Stimulated activated memory B cell treated with anti-CD40 and anti-IgM and Interleukin-4, amounts not matched to agents 10 μg/mL and 1 μg/mL and 100 μg/mL, for 72 hours (primary cell): ENCODE data around the gene ZNF653.
A peak's percentile ranks its signal among the peaks of the same experiment; 100 is the strongest.

Source experiments
- ATAC-seq: fragments of 150-1000 bp; cut with Tn5 transposase; 2 replicates; pipeline ENCODE4 v1.10.0; 2021
- H3K27ac Mint-ChIP-seq: one replicate; pipeline ENCODE4 v1.8.0; 2022; ENCODE audit warnings: mild to moderate bottlenecking, mixed read lengths
- H3K27me3 Mint-ChIP-seq: one replicate; pipeline ENCODE4 v1.8.0; 2022; ENCODE audit warnings: mixed read lengths
- H3K36me3 Mint-ChIP-seq: one replicate; pipeline ENCODE4 v1.8.0; 2022; ENCODE audit warnings: mixed read lengths
- H3K4me1 Mint-ChIP-seq: one replicate; pipeline ENCODE4 v1.8.0; 2022; ENCODE audit warnings: mixed read lengths
- H3K4me3 Mint-ChIP-seq: one replicate; pipeline ENCODE4 v1.8.0; 2022; ENCODE audit warnings: mild to moderate bottlenecking, moderate library complexity, mixed read lengths
- H3K9me3 Mint-ChIP-seq: one replicate; pipeline ENCODE4 v1.8.0; 2022; ENCODE audit warnings: mixed read lengths

Gene ZNF653

DNA sequence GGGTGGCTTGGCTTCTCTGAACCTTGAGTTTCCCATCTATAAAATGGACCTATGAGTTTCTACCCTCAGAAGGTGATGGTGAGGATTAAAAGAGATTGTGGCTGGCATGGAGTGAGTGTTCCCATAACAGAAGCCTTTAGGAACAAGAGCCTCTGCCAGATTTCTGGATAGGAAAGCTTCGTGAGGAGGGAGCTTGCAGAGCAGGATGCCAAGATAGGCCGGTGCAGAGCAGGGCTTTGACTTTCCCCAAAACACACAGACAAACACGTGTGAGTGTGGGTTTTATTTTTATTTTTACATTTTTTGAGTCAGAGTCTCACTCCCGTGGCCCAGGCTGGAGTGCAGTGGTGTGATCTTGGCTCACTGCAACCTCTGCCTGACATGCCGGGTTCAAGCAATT, 29.3 kb upstream of the ZNF653 start:
- no peak for ATAC-seq
- peaks cover 35% of the 10 kb centered on the region for H3K4me1 Mint-ChIP-seq
- no peaks in the 10 kb centered on the region for H3K9me3 Mint-ChIP-seq
- H3K36me3 Mint-ChIP-seq, result no peaks in the 10 kb centered on the region
- peaks cover 19% of the 10 kb centered on the region for H3K27me3 Mint-ChIP-seq
- H3K27ac Mint-ChIP-seq, result peak overlapping the region; percentile 72
- H3K4me3 Mint-ChIP-seq, result no peak overlapping the region

DNA sequence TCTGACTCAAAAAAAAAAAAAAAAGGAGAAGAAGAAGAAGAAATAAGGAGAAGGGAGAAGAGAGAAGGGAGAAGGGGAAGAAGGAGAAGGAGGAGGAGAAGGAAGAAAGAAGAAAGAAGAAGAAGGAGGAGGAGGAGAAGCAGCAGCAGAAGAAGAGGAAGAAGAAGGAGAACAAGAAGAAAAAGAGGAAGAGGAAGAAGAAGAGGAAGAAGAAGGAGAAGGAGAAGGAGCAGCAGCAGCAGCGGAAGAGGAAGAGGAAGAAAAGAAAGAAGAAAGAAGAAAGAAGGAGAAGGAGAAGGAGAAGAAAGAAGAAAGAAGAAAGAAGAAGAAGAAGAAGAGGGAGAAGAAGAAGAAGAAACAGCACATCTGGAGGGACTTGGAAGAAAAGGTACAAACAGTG, 28.9 kb upstream of the ZNF653 start:
- H3K4me3 Mint-ChIP-seq, result peak overlapping the region; percentile 6
- no peak for ATAC-seq
- H3K9me3 Mint-ChIP-seq, result no peaks in the 10 kb centered on the region
- peaks cover 35% of the 10 kb centered on the region for H3K4me1 Mint-ChIP-seq
- H3K36me3 Mint-ChIP-seq, result no peaks in the 10 kb centered on the region
- H3K27me3 Mint-ChIP-seq, result peaks cover 15% of the 10 kb centered on the region
- H3K27ac Mint-ChIP-seq, result peak overlapping the region; percentile 72

DNA sequence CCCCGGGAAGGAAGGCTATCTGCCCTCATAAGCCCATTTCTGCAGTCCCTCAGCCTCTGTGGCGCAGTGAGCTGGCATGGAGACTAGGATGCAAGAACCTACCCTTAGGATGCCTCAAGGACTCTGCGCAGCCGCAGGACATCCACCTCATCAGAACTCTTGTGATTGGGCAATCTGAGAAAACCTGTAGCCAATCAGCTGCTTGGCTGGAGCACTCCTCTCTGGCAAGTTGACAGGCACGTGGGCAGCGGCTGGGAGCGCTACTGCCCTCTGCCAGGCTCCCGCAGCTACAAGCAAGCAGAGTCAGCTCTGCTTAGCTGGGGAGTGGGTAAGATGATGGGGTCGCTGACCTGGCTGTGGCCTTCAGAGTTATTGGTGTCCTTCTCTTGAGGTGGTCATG, 24.8 kb upstream of the ZNF653 start:
- H3K36me3 Mint-ChIP-seq, result peaks cover 5% of the 10 kb centered on the region
- H3K27me3 Mint-ChIP-seq, result no peaks in the 10 kb centered on the region
- no peak for ATAC-seq
- H3K9me3 Mint-ChIP-seq, result no peaks in the 10 kb centered on the region
- H3K27ac Mint-ChIP-seq, result no peak overlapping the region
- no peak overlapping the region for H3K4me3 Mint-ChIP-seq
- peaks cover 33% of the 10 kb centered on the region for H3K4me1 Mint-ChIP-seq

DNA sequence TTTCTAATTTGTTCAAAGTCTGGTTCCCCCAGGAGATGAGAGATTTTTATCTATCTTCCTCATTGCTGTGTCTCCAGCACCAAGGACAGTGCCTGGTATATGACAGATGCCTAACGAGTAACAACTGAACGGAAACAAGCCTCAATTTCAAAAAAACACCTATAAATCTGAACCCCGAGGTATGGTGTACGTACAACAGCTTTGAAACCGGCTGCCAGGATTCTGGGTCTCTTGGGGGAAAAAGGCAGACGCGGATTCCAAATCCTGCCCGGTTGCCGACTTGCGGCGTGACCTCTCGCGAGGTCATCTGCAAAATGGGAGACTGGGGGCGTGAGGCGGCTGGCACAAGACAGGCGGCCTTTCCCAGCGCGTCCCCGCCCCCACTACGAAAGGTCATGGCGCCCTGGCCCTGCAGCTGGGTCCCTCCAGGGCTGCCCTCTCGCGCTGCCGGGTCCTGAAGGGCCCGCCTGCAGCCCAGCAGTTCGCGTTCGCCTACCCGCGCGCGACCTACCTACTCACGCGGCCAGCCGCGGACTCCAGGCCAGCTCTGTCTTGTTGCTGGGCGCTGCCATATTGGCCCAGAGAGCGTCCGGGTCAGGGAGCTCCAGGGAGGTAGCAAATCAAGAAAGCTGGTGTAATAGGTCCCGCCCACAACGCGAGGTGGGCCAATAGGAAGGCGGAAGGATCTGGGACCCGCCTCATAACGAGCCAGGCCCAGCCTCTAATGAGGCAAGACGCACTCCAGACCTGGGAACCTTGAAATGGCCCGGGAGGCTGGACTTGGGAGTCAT, 23.1 kb upstream of the ZNF653 start, which contains the start of gene ECSIT:
Gene ECSIT, minus strand, starts transcription at position 584 of the 791 bp plus-strand sequence. CDS start 9,964 bp downstream, outside the sequence.
- peaks cover 5% of the 10 kb centered on the region for H3K36me3 Mint-ChIP-seq
- no peaks in the 10 kb centered on the region for H3K9me3 Mint-ChIP-seq
- H3K4me1 Mint-ChIP-seq, result peaks cover 16% of the 10 kb centered on the region
- peak within 1 kb of the TSS; percentile 100 for H3K4me3 Mint-ChIP-seq
- ATAC-seq, result peak; percentile 100
- peak within 1 kb of the TSS; percentile 98 for H3K27ac Mint-ChIP-seq
- no peaks in the 10 kb centered on the region for H3K27me3 Mint-ChIP-seq

DNA sequence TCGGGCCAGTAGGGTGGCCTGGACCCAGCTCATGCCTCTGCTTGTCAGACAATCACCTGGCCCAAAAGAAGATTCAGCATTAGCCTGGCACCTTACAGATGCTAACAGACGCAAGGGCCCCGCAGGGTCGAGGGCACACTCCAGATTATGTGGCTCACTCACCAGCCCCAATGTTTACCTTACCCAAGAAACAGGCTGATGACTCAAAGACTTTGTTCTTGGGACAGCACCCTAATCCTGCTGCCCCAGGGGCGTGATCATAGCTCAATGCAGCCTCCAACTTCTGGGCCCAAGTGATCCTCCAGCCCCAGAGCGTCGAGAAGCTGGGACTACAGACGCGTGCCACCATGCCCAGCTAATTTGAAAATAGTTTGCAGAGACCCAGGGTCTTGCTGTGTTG, 13.5 kb upstream of the ZNF653 start:
- peaks cover 36% of the 10 kb centered on the region for H3K36me3 Mint-ChIP-seq
- H3K27ac Mint-ChIP-seq, result no peak overlapping the region
- no peaks in the 10 kb centered on the region for H3K9me3 Mint-ChIP-seq
- no peaks in the 10 kb centered on the region for H3K4me1 Mint-ChIP-seq
- H3K27me3 Mint-ChIP-seq, result no peaks in the 10 kb centered on the region
- ATAC-seq, result no peak
- no peak overlapping the region for H3K4me3 Mint-ChIP-seq

DNA sequence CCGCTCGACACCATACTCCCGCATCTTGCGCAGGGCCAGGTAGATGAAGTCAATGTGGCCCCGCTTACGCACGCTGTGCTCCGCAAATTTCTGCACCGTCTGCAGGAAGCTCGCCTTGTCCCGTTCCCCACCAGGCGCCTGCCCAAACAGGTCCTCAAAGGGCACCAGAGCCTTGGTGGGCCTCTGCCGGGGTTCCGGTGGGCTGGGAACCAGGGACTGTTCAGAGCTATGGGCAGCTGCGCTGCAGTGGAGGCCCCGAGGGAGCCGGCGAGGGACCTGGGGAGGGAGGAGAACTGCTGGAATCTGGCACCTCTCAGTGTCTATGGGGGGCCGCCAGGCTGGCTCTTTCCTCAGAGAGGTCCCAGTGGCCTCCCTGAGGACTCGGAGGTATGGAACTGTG, 8.3 kb upstream of the ZNF653 start:
- ATAC-seq, result no peak
- H3K4me3 Mint-ChIP-seq, result no peak overlapping the region
- H3K4me1 Mint-ChIP-seq, result no peaks in the 10 kb centered on the region
- H3K36me3 Mint-ChIP-seq, result peaks cover 51% of the 10 kb centered on the region
- no peaks in the 10 kb centered on the region for H3K9me3 Mint-ChIP-seq
- no peak overlapping the region for H3K27ac Mint-ChIP-seq
- no peaks in the 10 kb centered on the region for H3K27me3 Mint-ChIP-seq

DNA sequence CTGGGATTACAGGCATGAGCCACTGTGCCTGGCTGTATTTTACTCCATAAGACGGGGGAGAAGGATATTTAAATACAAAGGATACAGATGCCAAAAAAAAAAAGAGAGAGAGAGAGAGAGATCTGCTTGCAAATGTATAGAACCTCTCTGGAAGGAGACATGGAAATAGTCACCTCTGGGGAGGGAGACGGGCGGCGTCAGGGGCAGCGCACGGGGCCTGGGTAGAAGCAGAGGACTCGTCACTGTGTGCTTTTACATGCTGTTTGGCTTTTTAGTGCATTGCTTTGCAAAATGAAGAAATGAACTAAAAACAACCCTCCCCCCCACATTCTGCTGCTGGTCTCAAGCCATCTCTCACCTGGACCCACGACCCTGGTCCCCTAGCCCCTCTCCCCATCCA, 4.8 kb upstream of the ZNF653 start:
- no peak for ATAC-seq
- no peaks in the 10 kb centered on the region for H3K27me3 Mint-ChIP-seq

DNA sequence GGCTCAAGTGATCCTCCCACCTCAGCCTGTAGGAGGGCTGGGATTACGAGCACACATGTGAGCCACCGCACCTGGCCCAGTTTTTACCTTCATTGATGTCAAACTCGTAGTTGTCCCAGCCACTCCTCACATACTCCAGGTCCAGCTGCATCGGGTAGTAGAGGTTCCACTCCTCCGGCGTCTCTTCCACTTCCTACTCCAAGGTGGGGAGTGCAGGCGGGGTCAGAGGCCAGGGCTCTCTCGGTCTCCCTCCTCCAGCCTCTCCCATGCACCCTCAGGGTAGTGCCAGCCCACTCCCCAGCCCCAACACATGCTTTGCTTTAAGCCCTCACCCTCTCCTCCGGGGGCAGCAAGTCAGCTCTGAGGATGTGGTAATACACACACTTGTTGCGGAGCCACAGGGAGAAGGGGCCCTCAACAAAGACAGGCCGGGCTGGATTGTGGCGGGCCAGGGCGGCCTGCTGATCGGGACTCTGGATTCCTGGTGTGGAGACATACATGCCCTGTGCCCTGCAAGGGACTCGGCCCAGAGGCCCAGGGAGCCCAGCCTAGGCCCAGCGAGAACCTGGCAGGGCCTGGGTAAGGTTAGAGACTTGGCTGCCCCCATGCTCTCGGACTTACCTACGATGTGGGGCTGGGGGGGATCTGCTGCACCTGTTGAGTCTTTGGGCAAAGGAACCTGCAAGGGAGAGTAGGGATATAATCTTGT, 1.9 kb upstream of the ZNF653 start:
- H3K27ac Mint-ChIP-seq, result peak overlapping the region; percentile 91
- ATAC-seq, result no peak
- no peaks in the 10 kb centered on the region for H3K9me3 Mint-ChIP-seq
- H3K4me1 Mint-ChIP-seq, result peaks cover 32% of the 10 kb centered on the region
- H3K36me3 Mint-ChIP-seq, result peaks cover 20% of the 10 kb centered on the region
- peak overlapping the region; percentile 52 for H3K4me3 Mint-ChIP-seq
- H3K27me3 Mint-ChIP-seq, result no peaks in the 10 kb centered on the region

More for the DNA sequence above, 4.8 kb upstream of the ZNF653 start:
- H3K27ac Mint-ChIP-seq, result no peak overlapping the region
- no peak overlapping the region for H3K4me3 Mint-ChIP-seq
- H3K9me3 Mint-ChIP-seq, result no peaks in the 10 kb centered on the region
- peaks cover 21% of the 10 kb centered on the region for H3K4me1 Mint-ChIP-seq
- H3K36me3 Mint-ChIP-seq, result peaks cover 43% of the 10 kb centered on the region

DNA sequence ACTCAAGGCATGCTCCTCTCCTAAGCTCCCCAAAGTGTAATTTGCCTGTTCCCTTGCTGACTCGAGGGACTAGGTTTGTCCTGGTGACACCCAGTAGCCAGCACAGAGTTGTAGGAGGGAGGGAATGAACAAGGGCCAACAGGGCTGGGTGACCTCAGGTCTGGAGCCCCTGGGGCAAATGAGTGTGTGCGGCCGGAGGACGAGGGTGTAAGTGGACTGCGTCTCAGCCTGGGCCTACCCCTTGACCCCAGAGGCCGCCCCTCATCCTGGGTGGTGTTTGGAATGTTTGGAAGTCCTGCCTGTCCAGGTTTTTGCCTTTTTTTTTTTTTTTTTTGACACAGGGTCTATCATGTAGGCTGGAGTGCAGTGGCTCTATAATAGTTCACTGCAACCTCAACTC, 1.3 kb upstream of the ZNF653 start:
- H3K36me3 Mint-ChIP-seq, result peaks cover 16% of the 10 kb centered on the region
- H3K4me1 Mint-ChIP-seq, result peaks cover 32% of the 10 kb centered on the region
- no peaks in the 10 kb centered on the region for H3K9me3 Mint-ChIP-seq
- H3K27ac Mint-ChIP-seq, result peak overlapping the region; percentile 91
- H3K27me3 Mint-ChIP-seq, result no peaks in the 10 kb centered on the region
- no peak for ATAC-seq
- H3K4me3 Mint-ChIP-seq, result peak overlapping the region; percentile 95

DNA sequence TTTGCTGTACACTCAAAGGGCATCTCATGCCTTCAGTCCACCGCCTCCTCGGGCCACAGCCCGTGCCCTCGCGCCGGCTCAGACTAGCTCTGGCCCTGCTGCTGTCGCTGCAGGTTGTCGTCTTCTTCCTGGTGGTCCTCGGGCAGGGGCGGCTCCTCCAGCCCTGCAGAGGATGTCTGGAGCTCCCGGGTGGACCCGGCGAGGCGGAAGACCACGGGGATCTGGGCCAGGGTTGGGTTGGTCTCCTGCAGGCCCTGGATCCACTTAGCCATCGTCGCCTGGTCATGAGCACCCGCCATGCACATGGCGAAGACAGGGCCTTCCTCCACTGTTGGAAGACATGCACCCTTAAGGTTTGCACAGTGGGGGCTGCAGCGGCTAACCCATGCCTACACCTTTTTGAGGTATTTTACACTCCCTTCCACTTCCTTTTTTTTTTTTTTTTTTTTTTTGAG, 489 bp upstream of the ZNF653 start:
- Mint-ChIP-seq H3K4me3 (peak overlapping the region; percentile 95), H3K27me3 (no peaks in the 10 kb centered on the region), H3K36me3 (peaks cover 18% of the 10 kb centered on the region), H3K27ac (peak overlapping the region; percentile 91), H3K4me1 (peaks cover 38% of the 10 kb centered on the region), H3K9me3 (no peaks in the 10 kb centered on the region)
- ATAC-seq, result peak; percentile 59

DNA sequence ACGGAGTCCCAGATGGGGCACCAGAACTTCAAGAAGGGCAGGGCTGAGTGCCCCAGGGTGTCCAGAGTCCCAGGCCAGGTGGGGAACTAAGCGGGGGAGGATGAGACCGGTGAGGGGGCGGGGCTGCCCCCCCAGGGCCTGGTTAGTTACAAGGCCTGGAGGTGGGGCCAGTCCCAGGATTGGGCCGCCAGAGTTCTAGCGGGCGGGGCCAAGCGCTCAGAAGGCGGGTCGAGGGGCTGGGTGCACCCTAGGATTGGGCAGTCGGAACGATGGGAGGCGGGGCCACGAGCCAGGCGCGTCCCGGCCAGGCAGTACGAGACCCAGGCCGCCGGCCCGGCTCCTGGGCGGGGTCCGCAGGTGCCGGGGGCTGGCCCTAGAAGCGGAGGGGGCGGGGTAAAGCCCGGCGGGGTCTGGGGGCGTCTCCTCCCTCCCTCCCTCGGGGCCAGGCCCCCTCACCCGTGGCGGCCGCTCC, 571 bp downstream of the ZNF653 start:
- Mint-ChIP-seq H3K27me3 (no peaks in the 10 kb centered on the region), H3K4me1 (peaks cover 44% of the 10 kb centered on the region), H3K9me3 (no peaks in the 10 kb centered on the region), H3K36me3 (peaks cover 16% of the 10 kb centered on the region), H3K4me3 (peak overlapping the region; percentile 95), H3K27ac (peak overlapping the region; percentile 91)
- peak; percentile 97 for ATAC-seq

DNA sequence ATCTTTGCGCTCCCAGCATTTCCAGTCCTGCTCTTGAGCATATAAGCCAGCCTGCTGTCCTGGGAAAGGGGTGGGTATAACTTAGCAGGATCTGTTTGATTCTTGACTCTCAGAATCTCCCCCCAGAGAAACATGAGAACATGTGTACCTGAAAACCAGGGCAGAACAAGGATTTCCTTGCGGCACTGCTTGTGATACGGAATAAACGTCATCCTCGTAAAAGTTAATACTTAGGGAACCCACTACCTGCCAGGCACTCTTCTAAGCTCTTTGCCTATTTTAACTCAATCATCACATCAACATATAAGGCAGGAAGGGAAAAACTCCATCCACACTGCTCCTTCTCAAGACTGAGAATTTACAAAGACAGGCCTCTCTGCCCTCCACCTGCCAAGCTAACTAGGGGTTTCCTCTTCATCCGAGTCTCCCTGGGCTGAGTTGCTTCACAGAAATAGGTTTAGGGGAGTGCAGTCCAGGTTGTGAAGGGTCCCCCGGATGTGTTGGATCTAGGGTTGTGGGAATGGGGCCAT, 1.1 kb downstream of the ZNF653 start:
- H3K4me1 Mint-ChIP-seq, result peaks cover 44% of the 10 kb centered on the region
- peak overlapping the region; percentile 95 for H3K4me3 Mint-ChIP-seq
- peak overlapping the region; percentile 91 for H3K27ac Mint-ChIP-seq
- no peaks in the 10 kb centered on the region for H3K27me3 Mint-ChIP-seq
- no peak for ATAC-seq
- H3K36me3 Mint-ChIP-seq, result peaks cover 20% of the 10 kb centered on the region
- no peaks in the 10 kb centered on the region for H3K9me3 Mint-ChIP-seq

DNA sequence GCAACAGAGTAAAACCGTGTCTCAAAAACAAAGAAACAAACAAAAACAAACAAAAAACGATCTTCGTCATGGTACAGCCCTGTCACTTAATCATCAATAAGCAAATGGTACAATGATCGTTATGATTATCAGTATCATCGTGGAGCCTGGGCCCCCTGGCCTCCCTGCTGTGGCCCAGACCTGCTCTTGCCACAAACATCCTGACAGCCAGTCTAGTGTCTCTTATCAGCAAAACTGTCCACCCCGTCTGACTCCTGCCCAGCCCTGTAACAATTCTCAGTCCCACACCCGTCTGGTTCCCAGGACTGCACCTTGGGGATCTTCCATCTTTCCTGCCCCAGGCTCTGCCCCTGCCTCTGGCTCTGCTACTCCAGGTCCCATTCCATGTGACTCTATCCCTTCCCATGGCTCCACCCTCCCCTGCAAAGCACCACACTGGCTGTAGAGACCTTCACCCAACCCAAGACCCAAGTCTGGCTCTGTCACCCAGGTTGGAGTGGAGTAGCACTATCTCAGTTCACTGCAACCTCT, 5.7 kb downstream of the ZNF653 start:
- Mint-ChIP-seq H3K36me3 (peaks cover 48% of the 10 kb centered on the region), H3K9me3 (no peaks in the 10 kb centered on the region), H3K4me3 (no peak overlapping the region), H3K27me3 (no peaks in the 10 kb centered on the region), H3K27ac (no peak overlapping the region), H3K4me1 (peaks cover 22% of the 10 kb centered on the region)
- no peak for ATAC-seq

DNA sequence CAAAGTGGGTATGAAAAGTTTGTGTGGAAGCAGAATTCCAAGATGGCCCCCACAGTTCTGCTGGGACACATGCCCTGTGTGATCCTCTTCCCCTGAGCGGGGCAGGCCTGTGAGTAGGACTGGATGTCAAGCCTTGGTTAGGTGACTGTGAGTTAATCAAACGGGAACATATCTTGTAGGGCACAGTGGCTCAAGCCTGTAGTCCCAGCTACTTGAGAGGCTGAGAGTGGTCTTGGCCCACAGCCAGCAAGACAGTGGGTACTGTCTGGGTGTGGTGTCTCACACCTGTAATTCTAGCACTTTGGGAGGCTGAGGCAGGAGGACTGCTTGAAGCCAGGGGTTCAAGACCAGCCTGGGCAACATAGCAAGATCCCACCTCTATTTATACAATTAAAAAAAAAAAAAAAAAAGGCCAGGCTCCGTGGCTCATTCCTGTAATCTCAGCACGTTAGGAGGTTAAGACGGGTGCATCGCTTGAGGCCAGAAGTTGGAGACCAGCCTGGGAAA, 6.4 kb downstream of the ZNF653 start:
- no peak for ATAC-seq
- no peaks in the 10 kb centered on the region for H3K27me3 Mint-ChIP-seq
- H3K9me3 Mint-ChIP-seq, result no peaks in the 10 kb centered on the region
- peaks cover 53% of the 10 kb centered on the region for H3K36me3 Mint-ChIP-seq
- peaks cover 15% of the 10 kb centered on the region for H3K4me1 Mint-ChIP-seq
- no peak overlapping the region for H3K27ac Mint-ChIP-seq
- H3K4me3 Mint-ChIP-seq, result no peak overlapping the region
